Measurements from ENCODE around the gene DRAP1.

Gene DRAP1

DNA sequence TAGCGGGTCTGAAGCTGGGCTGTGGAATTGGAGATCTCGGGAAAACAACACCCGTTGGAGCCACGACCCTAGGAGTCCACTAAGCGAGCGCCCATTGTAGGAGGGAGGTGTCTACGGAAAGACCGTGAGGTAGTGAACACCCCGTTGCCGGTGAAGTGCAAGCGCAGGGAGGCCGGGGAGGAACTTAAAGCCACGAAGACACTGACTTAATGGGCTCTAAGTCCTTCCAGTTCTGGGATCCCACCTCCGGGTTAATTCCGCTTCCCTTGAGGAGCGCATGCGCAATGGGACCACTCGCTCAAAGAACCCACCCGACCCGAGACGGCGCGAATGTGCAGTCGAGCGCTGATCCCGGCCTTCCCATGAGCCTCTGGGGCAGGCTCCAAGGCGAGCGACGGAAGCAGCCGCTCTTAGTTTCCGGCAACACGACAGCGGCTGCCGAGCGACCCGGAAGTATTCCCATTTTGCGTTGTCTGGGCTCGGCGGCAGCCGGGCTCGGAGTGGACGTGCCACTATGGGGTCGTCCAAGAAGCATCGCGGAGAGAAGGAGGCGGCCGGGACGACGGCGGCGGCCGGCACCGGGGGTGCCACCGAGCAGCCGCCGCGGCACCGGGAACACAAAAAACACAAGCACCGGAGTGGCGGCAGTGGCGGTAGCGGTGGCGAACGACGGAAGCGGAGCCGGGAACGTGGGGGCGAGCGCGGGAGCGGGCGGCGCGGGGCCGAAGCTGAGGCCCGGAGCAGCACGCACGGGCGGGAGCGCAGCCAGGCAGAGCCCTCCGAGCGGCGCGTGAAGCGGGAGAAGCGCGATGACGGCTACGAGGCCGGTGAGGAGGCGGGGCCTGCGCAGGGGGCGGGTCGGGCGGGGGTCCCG lies 42.3 kb downstream of the DRAP1 start, which contains the start of gene SART1:
TSS of gene SART1 (plus strand) at position 468 of the 874 bp plus-strand sequence. CDS start at position 515, 47 bp downstream.
- TF ChIP-seq, protein P1, sequence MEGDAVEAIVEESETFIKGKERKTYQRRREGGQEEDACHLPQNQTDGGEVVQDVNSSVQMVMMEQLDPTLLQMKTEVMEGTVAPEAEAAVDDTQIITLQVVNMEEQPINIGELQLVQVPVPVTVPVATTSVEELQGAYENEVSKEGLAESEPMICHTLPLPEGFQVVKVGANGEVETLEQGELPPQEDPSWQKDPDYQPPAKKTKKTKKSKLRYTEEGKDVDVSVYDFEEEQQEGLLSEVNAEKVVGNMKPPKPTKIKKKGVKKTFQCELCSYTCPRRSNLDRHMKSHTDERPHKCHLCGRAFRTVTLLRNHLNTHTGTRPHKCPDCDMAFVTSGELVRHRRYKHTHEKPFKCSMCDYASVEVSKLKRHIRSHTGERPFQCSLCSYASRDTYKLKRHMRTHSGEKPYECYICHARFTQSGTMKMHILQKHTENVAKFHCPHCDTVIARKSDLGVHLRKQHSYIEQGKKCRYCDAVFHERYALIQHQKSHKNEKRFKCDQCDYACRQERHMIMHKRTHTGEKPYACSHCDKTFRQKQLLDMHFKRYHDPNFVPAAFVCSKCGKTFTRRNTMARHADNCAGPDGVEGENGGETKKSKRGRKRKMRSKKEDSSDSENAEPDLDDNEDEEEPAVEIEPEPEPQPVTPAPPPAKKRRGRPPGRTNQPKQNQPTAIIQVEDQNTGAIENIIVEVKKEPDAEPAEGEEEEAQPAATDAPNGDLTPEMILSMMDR (IDR thresholded peaks at IDR 0.05; ENCODE audit: unreplicated experiment in 3 of 3) = no peak
- H3K4me1 Mint-ChIP-seq = peaks cover 25% of the 10 kb centered on the region
- H3K9me3 Mint-ChIP-seq = no peaks in the 10 kb centered on the region
- H3K27ac Mint-ChIP-seq = peak within 1 kb of the TSS; percentile 95 to 99 (median 99)
- H3K4me3 Mint-ChIP-seq = peak within 1 kb of the TSS; percentile 93 to 99 (median 98)
- peaks cover 26% of the 10 kb centered on the region for H3K36me3 Mint-ChIP-seq (ENCODE audit: low read depth)
- no peaks in the 10 kb centered on the region for H3K27me3 Mint-ChIP-seq (ENCODE audit: low read depth)

DNA sequence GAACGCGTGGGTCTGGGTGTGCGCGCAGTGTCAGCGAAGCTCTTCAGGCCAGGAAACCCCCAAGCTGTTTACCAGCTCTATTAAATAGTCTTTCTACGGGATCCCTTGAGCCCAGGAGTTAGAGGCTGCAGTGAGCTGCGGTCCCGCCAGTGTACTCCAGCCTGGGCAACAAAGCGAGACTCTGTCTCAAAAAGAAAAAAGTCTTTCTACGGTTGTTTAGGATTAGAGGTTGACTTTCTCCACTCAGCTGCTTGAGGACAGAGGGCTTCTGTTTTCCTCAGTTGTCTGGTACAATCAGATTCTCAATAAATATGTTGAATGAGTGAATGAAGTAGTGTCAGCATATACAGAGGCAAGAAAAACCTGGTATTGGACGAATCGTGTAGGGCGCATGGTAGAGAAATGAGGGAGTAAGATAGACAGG lies 42.9 kb downstream of the DRAP1 start:
- H3K4me3 Mint-ChIP-seq = peak overlapping the region; percentile 93 to 99 (median 98)
- H3K27ac Mint-ChIP-seq = peak overlapping the region in 2 of 3 experiments; percentile 24 to 55
- peaks cover 25% of the 10 kb centered on the region for H3K4me1 Mint-ChIP-seq
- no peaks in the 10 kb centered on the region for H3K9me3 Mint-ChIP-seq
- no peaks in the 10 kb centered on the region for H3K27me3 Mint-ChIP-seq (ENCODE audit: low read depth)
- H3K36me3 Mint-ChIP-seq (ENCODE audit: low read depth) = peaks cover 28% of the 10 kb centered on the region
- TF ChIP-seq, protein P1 (IDR thresholded peaks at IDR 0.05; ENCODE audit: unreplicated experiment in 3 of 3) = no peak

DNA sequence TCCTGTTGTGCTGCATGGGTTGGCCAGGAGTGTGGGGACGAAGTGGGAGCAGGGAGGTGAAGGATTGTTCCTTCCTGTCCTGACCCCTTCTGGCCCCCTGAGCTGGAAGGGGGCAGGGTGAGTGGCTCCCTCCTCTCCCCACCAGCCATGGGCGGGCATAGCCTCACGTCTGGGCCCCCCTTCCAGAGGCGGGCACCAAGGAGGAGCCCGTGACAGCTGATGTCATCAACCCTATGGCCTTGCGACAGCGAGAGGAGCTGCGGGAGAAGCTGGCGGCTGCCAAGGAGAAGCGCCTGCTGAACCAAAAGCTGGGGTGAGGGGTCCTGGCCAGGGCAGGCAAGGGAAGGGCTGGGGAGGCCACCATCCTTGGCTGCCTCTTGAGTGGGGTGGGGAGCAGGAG lies 45.7 kb downstream of the DRAP1 start:
- H3K27ac Mint-ChIP-seq = no peak overlapping the region
- TF ChIP-seq, protein P1 (IDR thresholded peaks at IDR 0.05; ENCODE audit: unreplicated experiment in 3 of 3) = no peak
- H3K9me3 Mint-ChIP-seq = no peaks in the 10 kb centered on the region
- peak overlapping the region in 1 of 3 experiments; percentile 74 for H3K4me3 Mint-ChIP-seq
- peaks cover 45% of the 10 kb centered on the region for H3K36me3 Mint-ChIP-seq (ENCODE audit: low read depth)
- no peaks in the 10 kb centered on the region for H3K27me3 Mint-ChIP-seq (ENCODE audit: low read depth)
- peaks cover 35% of the 10 kb centered on the region for H3K4me1 Mint-ChIP-seq

DNA sequence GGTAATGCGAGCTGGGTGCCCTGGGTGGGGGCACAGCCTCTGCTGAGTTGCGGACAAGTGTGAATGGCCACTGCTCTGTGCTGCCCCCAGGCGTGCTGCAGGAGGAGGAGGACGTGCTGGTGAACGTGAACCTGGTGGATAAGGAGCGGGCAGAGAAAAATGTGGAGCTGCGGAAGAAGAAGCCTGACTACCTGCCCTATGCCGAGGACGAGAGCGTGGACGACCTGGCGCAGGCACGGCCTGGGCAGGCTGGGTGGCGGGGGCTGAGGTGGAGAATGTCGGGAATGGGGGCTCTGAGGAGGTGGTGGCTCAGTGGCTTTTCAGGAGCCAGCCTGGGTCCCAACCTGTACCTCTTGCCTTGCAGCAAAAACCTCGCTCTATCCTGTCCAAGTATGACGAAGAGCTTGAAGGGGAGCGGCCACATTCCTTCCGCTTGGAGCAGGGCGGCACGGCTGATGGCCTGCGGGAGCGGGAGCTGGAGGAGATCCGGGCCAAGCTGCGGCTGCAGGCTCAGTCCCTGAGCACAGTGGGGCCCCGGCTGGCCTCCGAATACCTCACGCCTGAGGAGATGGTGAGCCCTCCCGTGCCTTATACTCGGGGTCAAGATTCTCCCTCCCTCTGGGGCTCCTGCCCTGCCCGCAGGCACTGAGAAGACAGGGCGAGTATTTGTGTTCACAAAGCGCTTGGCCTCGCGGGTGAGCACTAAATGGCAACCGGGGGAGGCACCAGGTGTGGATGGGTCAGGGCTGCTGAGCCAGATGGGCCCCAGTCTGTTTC lies 46.9 kb downstream of the DRAP1 start:
- H3K36me3 Mint-ChIP-seq (ENCODE audit: low read depth) = peaks cover 52% of the 10 kb centered on the region
- peaks cover 3% of the 10 kb centered on the region for H3K27me3 Mint-ChIP-seq (ENCODE audit: low read depth)
- no peaks in the 10 kb centered on the region for H3K9me3 Mint-ChIP-seq
- no peak overlapping the region for H3K27ac Mint-ChIP-seq
- H3K4me3 Mint-ChIP-seq = peak overlapping the region in 1 of 3 experiments; percentile 11
- TF ChIP-seq, protein P1 (IDR thresholded peaks at IDR 0.05; ENCODE audit: unreplicated experiment in 3 of 3) = no peak
- peaks cover 35% of the 10 kb centered on the region for H3K4me1 Mint-ChIP-seq

DNA sequence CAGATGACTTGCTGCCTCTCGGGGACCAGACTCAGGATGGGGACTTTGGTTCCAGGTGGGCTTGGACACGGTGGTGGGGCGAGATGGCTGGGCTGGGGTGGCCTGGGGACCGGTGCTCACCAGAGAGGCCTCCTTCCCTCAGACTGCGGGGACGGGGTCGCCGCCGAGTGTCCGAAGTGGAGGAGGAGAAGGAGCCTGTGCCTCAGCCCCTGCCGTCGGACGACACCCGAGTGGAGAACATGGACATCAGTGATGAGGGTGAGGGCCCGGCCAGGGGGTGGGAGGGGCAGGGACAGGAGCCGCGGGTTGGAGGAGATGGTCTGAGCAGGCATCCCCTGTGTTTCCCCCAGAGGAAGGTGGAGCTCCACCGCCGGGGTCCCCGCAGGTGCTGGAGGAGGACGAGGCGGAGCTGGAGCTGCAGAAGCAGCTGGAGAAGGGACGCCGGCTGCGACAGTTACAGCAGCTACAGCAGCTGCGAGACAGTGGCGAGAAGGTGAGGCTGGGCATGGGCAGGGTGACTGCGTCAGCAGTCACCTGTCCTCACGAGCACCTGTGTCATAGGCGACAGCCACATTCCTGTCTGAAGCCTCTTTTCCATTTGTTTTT lies 48.2 kb downstream of the DRAP1 start:
- Mint-ChIP-seq H3K4me3 (no peak overlapping the region), H3K27me3 (ENCODE audit: low read depth) (peaks cover 3% of the 10 kb centered on the region), H3K36me3 (ENCODE audit: low read depth) (peaks cover 58% of the 10 kb centered on the region), H3K4me1 (peaks cover 25% of the 10 kb centered on the region), H3K9me3 (no peaks in the 10 kb centered on the region), H3K27ac (no peak overlapping the region)
- TF ChIP-seq, protein P1 (IDR thresholded peaks at IDR 0.05; ENCODE audit: unreplicated experiment in 3 of 3) = no peak
